ENCODE results near the gene VMO1.

DNA sequence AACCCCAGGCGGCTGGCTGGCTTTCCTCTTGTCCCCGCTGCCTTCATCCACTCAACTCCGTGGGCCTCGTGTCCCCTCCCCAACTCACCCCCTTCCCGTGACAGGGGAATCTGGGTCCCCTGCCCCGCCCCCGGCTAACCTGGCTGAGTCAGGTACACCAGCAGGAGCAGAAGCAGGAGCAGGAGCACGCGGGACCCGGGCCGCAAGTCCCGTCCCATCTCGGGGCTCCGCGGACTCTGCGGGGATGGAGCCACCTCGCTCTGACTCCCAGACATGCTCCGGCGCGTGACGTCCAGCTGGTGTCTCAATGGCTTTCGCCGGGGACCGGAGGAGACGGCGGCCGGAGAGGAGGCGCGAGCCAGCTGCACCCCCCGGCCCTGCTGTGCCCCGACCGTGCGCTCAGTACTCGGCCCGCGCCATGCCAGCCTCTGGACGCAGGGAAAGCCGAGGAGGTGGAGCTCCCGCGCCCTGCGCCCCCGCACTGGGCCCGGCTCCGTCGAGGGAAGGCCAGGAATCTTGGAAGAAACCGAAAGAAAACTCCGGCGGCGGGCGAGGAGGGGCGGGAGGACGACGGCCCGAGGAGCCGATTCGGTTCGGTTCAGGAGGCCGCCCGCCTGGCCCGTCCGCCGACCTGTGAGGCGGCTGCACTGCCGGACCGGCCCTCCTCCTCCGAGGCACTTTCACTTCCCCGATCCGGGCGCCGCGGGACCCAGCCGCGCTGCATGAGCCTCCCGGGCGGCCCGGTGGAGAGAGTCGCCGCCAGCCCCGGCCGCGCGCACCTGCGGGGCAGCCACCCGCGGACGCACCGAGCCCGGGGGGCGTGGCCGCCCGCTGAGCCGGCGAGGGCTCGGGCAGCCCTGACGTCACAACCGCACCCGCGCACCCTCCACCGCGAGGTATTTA is 46.8 kb downstream of the VMO1 start, which contains the start of the genes CXCL16 and ZMYND15:
- no peak for TF ChIP-seq CTCF (IDR thresholded peaks at IDR 0.05; ENCODE audit: insufficient read depth, low read length)
- no peak for TF ChIP-seq GABPA (IDR thresholded peaks at IDR 0.05; ENCODE audit: low read depth)
- TF ChIP-seq POLR2AphosphoS5 (IDR thresholded peaks at IDR 0.05; ENCODE audit: low read depth) = no peak

Measured in HL-60 (cell line).